HG02840 (cell line): Measurements from ENCODE around the gene KIF15.
"Not testable (repeated sequence)": the region's sequence is repeated elsewhere in the genome, so short reads cannot be mapped to it uniquely, and the experiment has no call there.

ENCODE experiments used
- ATAC-seq: cut with Tn5 transposase; IDR thresholded peaks from one replicate; pipeline ENCODE4 v1.9.1; 2021; ENCODE audit warnings: mild to moderate bottlenecking, moderate library complexity, moderate number of reproducible peaks; ENCODE audit not compliant: unreplicated experiment, low FRiP score

Gene KIF15

GRCh38 chr3:44761424-44762169 is at the start of gene KIF15, which contains the start of gene KIAA1143:
Gene KIF15, plus strand, starts transcription at chr3:44761794. Its CDS starts 72 bp downstream, at chr3:44761866.
Gene KIAA1143, minus strand, starts transcription at chr3:44761619. Its CDS starts 17 bp downstream, at chr3:44761602.
- ATAC-seq, result peak; percentile 92

GRCh38 chr3:44712455-44713075 is 49.0 kb upstream of the KIF15 start, which contains the start of gene ZNF502:
Gene ZNF502, plus strand, starts transcription at chr3:44712660. Its CDS starts 7,602 bp downstream, at chr3:44720262.
- no peak for ATAC-seq

GRCh38 chr3:44721231-44722102 is 40.1 kb upstream of the KIF15 start:
- no peak for ATAC-seq

- no peak for ATAC-seq
Observed at GRCh38 chr3:44722103-44722401, 39.5 kb upstream of the KIF15 start.

- no peak for ATAC-seq
Observed at GRCh38 chr3:44729384-44729910, 32.1 kb upstream of the KIF15 start, which contains the start of gene ZNF501. Gene ZNF501, plus strand, starts transcription at chr3:44729635. Its CDS starts 4,787 bp downstream, at chr3:44734422.

- ATAC-seq, result no peak
Observed at GRCh38 chr3:44734646-44735168, 26.9 kb upstream of the KIF15 start.

- no peak for ATAC-seq
Observed at GRCh38 chr3:44761101-44761423, 532 bp upstream of the KIF15 start.

GRCh38 chr3:44762170-44762677 is 630 bp downstream of the KIF15 start:
- no peak for ATAC-seq

- ATAC-seq, result no peak
Observed at GRCh38 chr3:44762690-44763089, 1.1 kb downstream of the KIF15 start.

GRCh38 chr3:44764248-44764647 is 2.7 kb downstream of the KIF15 start:
- no peak for ATAC-seq

- no peak for ATAC-seq
Observed at GRCh38 chr3:44771424-44772098, 10.0 kb downstream of the KIF15 start.

GRCh38 chr3:44772099-44772442 is 10.5 kb downstream of the KIF15 start:
- no peak for ATAC-seq

GRCh38 chr3:44782891-44783290 is 21.3 kb downstream of the KIF15 start:
- no peak for ATAC-seq

- no peak for ATAC-seq
Observed at GRCh38 chr3:44795197-44795596, 33.6 kb downstream of the KIF15 start.

- no peak for ATAC-seq
Observed at GRCh38 chr3:44802011-44802410, 40.4 kb downstream of the KIF15 start.

- ATAC-seq, result peak; percentile 62
Observed at GRCh38 chr3:44803298-44803697, 41.7 kb downstream of the KIF15 start.

GRCh38 chr3:44805960-44806359 is 44.4 kb downstream of the KIF15 start:
- ATAC-seq, result no peak

- no peak for ATAC-seq
Observed at GRCh38 chr3:44814751-44815150, 53.2 kb downstream of the KIF15 start.

GRCh38 chr3:44816334-44816733 is 54.7 kb downstream of the KIF15 start:
- ATAC-seq, result not testable (repeated sequence)

- ATAC-seq, result not testable (repeated sequence)
Observed at GRCh38 chr3:44821206-44821605, 59.6 kb downstream of the KIF15 start.
